ENCODE results near the gene INSC.

The INSC gene

GRCh38 chr11:15190611-15191010 is 75.9 kb downstream of the INSC start:
- no peak for DNase-seq

DNA sequence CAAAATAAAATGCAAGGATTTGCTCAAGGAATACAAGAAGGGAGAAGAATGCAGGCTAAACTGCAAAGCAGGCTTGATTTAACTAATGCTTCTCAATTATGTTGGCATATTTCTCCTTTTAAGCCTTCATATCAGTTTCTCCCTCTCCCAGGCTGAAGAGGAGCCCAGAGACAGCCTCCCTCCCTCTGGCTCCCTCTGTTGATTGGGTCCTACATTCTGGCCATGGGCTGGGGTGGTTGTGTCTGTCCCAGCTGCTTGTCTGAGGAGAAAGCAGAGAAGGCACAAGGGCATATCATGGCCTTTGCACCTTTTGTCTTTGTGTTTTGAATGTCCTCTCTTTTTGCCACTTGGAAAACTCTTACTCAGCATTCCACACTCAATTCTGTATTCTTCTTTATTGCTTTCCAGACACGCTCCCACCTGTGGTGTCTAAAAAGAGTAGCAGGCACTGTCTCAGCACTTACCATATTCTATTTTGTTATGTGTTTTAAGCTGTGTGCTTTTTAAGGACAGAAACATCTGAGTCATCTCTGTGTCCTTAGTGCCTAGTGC is 77.4 kb downstream of the INSC start:
- no peak for DNase-seq

DNA sequence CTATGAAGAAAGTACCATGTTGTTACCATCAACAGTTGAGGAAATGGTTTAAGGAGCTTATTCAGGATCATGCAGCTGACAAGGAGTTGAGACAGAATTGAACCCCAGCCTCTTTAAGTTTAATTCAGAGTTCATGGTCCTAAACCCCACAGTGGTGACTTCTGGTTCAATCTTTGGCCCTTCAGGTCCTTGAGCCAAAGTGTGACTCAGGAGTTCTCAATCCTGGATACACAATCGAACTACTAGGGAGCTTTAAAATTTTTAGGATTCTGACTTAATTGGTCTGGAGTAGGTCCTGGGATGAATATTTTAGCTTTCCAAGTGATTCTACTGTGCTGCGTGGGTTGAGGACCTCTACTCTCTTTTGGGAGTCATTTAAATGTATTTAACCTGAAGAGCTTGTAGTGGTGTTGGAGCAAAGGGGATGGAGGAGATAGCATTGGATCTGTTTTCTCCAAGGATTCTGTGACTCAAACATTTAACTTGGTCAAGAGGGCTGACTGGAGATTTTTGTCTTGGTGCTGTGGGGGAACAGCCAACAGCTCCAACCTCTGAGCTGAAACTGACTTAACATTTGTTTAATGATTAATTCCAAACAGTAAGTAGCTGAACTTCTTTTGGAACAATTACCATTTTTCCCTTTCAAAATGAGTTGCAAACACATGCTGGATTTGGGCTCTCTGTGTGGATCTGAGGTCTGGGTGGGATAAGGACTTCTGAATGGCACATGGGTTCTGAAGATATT is 80.1 kb downstream of the INSC start:
- DNase-seq = no peak

GRCh38 chr11:15195454-15196200 is 80.9 kb downstream of the INSC start:
- no peak for DNase-seq

- no peak for DNase-seq
Measured at GRCh38 chr11:15196704-15197103, 82.0 kb downstream of the INSC start.

DNA sequence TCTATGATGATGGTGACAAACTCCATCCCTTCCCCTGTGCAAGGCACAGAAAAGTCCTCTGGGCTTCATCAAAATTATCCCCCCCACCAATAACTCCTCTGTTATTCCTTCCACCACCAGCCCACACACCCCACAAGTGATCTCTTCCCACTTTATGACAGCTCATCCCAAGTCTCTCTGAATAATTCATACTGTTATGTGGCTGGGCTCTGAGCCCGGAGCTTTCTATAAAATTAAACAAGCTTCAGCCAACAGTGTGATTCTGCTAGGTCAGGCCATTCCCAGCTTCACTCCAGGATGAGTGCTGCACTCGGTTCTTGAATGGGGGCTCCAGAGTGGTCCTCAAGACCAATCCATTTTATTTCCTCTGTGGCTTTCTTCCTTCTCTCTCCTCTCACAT is 83.0 kb downstream of the INSC start:
- DNase-seq = no peak

- DNase-seq = no peak
Measured at GRCh38 chr11:15198284-15198683, 83.6 kb downstream of the INSC start.

GRCh38 chr11:15199693-15200092 is 85.0 kb downstream of the INSC start:
- DNase-seq = no peak

- no peak for DNase-seq
Measured at GRCh38 chr11:15200696-15201095, 86.0 kb downstream of the INSC start.

GRCh38 chr11:15201586-15201985 is 86.9 kb downstream of the INSC start:
- no peak for DNase-seq

- no peak for DNase-seq
Measured at GRCh38 chr11:15202626-15203025, 87.9 kb downstream of the INSC start.

- no peak for DNase-seq
Measured at GRCh38 chr11:15204711-15205110, 90.0 kb downstream of the INSC start.

GRCh38 chr11:15206791-15207190 is 92.1 kb downstream of the INSC start:
- no peak for DNase-seq

DNA sequence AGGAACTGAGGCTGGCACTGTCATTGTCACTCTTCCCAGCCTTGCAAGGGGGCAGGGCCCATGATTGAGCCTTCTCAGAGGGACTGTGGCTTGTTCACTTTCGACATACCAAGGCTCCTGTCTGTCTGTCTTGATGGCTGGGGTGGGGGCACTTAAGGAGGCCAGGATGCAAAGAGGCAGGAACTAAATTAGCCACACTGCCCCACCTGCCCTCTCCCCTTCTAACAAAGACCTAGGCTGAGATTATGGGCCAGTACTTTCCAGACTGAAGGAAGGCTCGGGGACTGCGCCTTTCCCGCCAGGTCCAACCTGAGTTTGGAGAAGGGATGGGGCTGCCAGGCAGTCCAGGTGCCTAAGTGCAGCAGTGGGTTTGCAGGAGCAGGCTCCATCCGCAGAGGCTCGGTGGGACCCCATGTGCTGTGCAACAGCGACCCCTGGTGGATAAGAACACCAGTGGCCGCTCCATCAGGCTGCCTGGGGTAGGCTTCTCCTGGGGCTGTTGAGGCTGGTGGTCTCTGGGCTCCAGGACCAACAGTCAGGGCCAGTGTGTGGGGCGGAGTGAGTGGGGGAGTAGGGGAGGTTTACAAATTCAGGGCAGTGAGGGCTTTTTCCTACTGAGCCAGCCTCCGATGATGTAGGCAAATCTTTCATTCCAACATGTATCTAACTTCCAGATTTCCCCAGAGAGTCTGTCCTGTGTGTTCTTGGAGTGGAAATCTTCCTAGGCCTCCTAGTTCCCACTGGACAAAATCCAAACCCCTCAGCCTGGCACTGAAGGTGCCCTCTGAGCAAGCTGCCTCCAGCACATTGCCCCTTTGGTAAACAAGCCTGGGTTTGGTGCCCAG is 93.9 kb downstream of the INSC start:
- DNase-seq = peak; percentile 52

- DNase-seq = no peak
Measured at GRCh38 chr11:15212876-15213275, 98.2 kb downstream of the INSC start.

GRCh38 chr11:15213471-15214231 is 98.9 kb downstream of the INSC start:
- DNase-seq = no peak

GRCh38 chr11:15215005-15215404 is 100.3 kb downstream of the INSC start:
- DNase-seq = no peak

- DNase-seq = no peak
Measured at GRCh38 chr11:15216678-15217077, 102.0 kb downstream of the INSC start.

DNA sequence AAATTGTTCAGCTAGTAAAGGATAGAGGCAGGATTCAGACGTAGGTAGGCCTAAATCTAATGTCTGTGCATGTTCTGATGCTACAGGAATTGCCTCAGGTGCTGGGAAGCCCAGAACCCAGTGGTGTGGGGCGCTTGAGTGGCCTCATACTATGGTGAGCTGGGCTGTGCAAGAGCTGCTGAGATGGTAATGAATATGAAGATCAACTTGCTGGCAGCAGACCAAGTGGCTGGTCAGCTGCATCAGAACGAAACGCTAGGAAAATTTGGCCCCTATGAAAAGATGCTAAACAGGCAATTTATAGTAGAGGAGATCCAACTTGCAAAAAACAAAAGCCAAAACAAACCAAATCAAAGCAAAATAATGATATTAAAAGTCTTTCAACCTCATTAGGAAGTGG is 102.7 kb downstream of the INSC start:
- DNase-seq = no peak

- no peak for DNase-seq
Measured at GRCh38 chr11:15222777-15223176, 108.1 kb downstream of the INSC start.

GRCh38 chr11:15223318-15223717 is 108.6 kb downstream of the INSC start:
- DNase-seq = no peak

- no peak for DNase-seq
Measured at GRCh38 chr11:15224466-15224865, 109.7 kb downstream of the INSC start.

DNA sequence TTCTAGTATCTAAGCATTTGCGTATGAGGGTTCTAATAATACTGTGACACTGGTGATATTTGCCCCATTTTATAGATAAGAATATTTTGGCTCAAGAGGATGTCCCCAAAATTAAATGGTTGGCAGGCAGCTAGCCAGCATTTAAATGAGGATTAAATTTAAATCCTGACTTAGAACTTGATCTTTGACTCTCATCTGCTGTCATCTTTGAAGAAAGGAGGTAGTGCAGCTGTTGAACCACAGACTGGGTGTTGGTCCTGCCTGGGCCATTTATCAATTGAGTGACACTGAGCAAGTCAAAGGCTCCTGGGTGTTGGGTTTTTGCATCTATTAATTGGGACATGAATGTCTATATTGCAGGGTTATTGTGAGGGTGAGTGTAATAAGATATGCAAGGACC is 112.3 kb downstream of the INSC start:
- no peak for DNase-seq

Data from activated CD4-positive, alpha-beta T cell treated with anti-CD3 and anti-CD28 coated beads for 1 hour (primary cell).